Neural progenitor cell (in vitro differentiated cells): ENCODE data around the gene ZNF683. TPM values are rescaled to one million over a fixed set of nuclear protein-coding genes. Genes with fewer than 3 reads are reported as not detected.
"Not testable (repeated sequence)": the region's sequence is repeated elsewhere in the genome, so short reads cannot be mapped to it uniquely, and the experiment has no call there.

Experiments
- DNase-seq: peaks from one replicate; pipeline ENCODE4 v3.0.0-alpha.2; 2016; ENCODE audit warnings: low spot score
- H2AFZ ChIP-seq: fragments of 200-600 bp; sonication (generic); replicated peaks from 2 replicates; pipeline ENCODE4 v1.6.1; 2016; ENCODE audit warnings: antibody characterized with exemption
- H3F3A ChIP-seq: fragments of 200-600 bp; sonication (generic); 2 replicates; pipeline ENCODE4 v1.6.1; 2016; ENCODE audit warnings: antibody characterized with exemption, low read depth
- H3K27ac ChIP-seq: fragments of 200-600 bp; sonication (generic); 2 replicates; pipeline ENCODE4 v1.5.1; 2016; ENCODE audit warnings: mild to moderate bottlenecking
- H3K27me3 ChIP-seq: fragments of 200-600 bp; sonication (generic); 2 replicates; pipeline ENCODE4 v1.6.1; 2016; ENCODE audit warnings: mild to moderate bottlenecking, moderate library complexity
- H3K36me3 ChIP-seq: fragments of 200-600 bp; sonication (generic); 2 replicates; pipeline ENCODE4 v1.5.1; 2016
- H3K4me1 ChIP-seq: fragments of 200-600 bp; sonication (generic); 2 replicates; pipeline ENCODE4 v1.6.1; 2016; ENCODE audit warnings: mixed run types
- H3K4me2 ChIP-seq: fragments of 200-600 bp; sonication (generic); 2 replicates; pipeline ENCODE4 v1.6.1; 2016
- H3K4me3 ChIP-seq: fragments of 200-600 bp; sonication (generic); 2 replicates; pipeline ENCODE4 v1.5.1; 2016
- H3K79me2 ChIP-seq: fragments of 200-600 bp; sonication (generic); 2 replicates; pipeline ENCODE4 v1.6.1; 2016; ENCODE audit warnings: low read depth
- H3K9ac ChIP-seq: fragments of 200-600 bp; sonication (generic); 2 replicates; pipeline ENCODE4 v1.6.1; 2016
- H3K9me3 ChIP-seq: fragments of 200-600 bp; sonication (generic); 2 replicates; pipeline ENCODE4 v1.5.1; 2016; ENCODE audit warnings: low read depth
- H4K20me1 ChIP-seq: fragments of 200-600 bp; sonication (generic); 2 replicates; pipeline ENCODE4 v1.6.1; 2016; ENCODE audit warnings: low read depth
- H3K27ac Mint-ChIP-seq: 3 replicates; pipeline ENCODE4 v1.8.0; 2021; ENCODE audit warnings: mixed read lengths
- H3K27me3 Mint-ChIP-seq: 2 replicates; pipeline ENCODE4 v1.8.0; 2022; ENCODE audit warnings: low read depth, mild to moderate bottlenecking, inconsistent platforms, moderate library complexity, mixed read lengths; ENCODE audit not compliant: insufficient read depth
- H3K36me3 Mint-ChIP-seq: 3 replicates; pipeline ENCODE4 v1.8.0; 2021; ENCODE audit warnings: mixed read lengths
- H3K4me1 Mint-ChIP-seq: 3 replicates; pipeline ENCODE4 v1.8.0; 2021; ENCODE audit warnings: mixed read lengths
- H3K4me3 Mint-ChIP-seq: 3 replicates; pipeline ENCODE4 v1.8.0; 2021; ENCODE audit warnings: mild to moderate bottlenecking, moderate library complexity, mixed read lengths
- H3K9me3 Mint-ChIP-seq: 3 replicates; pipeline ENCODE4 v1.8.0; 2020; ENCODE audit warnings: mixed read lengths
- CTCF ChIP-seq: fragments of 200-600 bp; sonication (generic); IDR thresholded peaks from 2 replicates; pipeline ENCODE4 v1.5.1; 2017; ENCODE audit warnings: antibody characterized with exemption, mild to moderate bottlenecking
- EZH2 ChIP-seq: fragments of 200-600 bp; sonication (generic); IDR thresholded peaks from 2 replicates; pipeline ENCODE4 v1.6.1; 2017; ENCODE audit warnings: antibody characterized with exemption, mild to moderate bottlenecking, moderate library complexity
- EZH2phosphoT487 ChIP-seq: fragments of 200-600 bp; sonication (generic); IDR thresholded peaks from 2 replicates; pipeline ENCODE4 v1.6.1; 2017; ENCODE audit warnings: antibody characterized with exemption
- total RNA-seq: library from RNA; depleted of rRNA; stranded (reverse); fragments of >200 nt; gene quantifications from 2 replicates; pipeline ENCODE4 v1.2.3, GENCODE V29; 2015; ENCODE audit warnings: low replicate concordance

The ZNF683 gene
- total RNA-seq, 1 donor from 2014 or later = not detected

- Histone ChIP-seq H3K4me3 (no peak overlapping the region), H3K36me3 (no peaks in the 10 kb centered on the region), H3K79me2 (no peaks in the 10 kb centered on the region), H3K9ac (no peak overlapping the region), H3K4me1 (peaks cover 19% of the 10 kb centered on the region), H2AFZ (peak overlapping the region; percentile 18), H3K27me3 (no peaks in the 10 kb centered on the region), H3K9me3 (no peaks in the 10 kb centered on the region), H3K27ac (no peak overlapping the region), H3F3A (peaks cover 5% of the 10 kb centered on the region), H4K20me1 (no peaks in the 10 kb centered on the region), H3K4me2 (no peak overlapping the region)
- DNase-seq = no peak
- TF ChIP-seq EZH2phosphoT487 = no peak
- no peak for TF ChIP-seq CTCF
- no peak for TF ChIP-seq EZH2
- peaks cover 8% of the 10 kb centered on the region for H3K27me3 Mint-ChIP-seq
- H3K4me3 Mint-ChIP-seq = no peak overlapping the region
- H3K36me3 Mint-ChIP-seq = no peaks in the 10 kb centered on the region
- H3K9me3 Mint-ChIP-seq = no peaks in the 10 kb centered on the region
- peaks cover 45% of the 10 kb centered on the region for H3K4me1 Mint-ChIP-seq
- H3K27ac Mint-ChIP-seq = no peak overlapping the region
Observed at GRCh38 chr1:26389604-26390247, 17.2 kb upstream of the ZNF683 start.

DNA sequence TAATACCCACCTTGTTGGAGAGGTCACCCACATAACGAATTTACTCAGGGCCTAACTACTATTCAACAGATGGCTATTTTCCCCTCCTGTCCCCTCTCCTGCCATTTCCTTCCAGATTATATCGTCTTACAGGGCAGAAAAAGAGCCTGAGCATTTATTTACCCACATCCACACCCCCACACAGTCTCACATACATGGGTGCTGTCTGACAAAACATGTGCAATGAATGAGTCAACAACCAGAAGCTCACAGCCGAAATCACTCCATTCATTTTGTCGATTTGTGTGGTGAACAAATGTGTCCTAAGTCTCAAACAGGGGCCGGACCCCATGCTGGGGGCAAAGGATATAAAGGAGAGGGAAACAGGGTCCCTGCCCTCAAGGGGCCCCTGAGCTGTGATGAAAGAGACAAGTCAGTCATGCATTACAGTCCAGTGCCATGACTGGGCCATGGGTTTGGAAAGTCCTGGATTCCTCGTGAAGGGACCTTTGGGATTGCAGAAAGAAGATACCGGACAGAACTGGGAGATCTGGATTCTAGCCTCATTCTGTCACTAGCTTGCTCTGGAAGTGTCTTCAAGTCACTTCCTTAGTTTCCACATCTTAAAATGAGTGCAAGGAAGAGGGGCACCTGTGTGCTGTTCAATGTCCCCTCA, 16.4 kb upstream of the ZNF683 start:
- no peak for DNase-seq
- no peak overlapping the region for H3K4me2 ChIP-seq
- Mint-ChIP-seq H3K9me3 (no peaks in the 10 kb centered on the region), H3K4me1 (peaks cover 45% of the 10 kb centered on the region), H3K27me3 (peaks cover 8% of the 10 kb centered on the region), H3K36me3 (no peaks in the 10 kb centered on the region), H3K27ac (peak overlapping the region; percentile 70), H3K4me3 (peak overlapping the region; percentile 35)
- no peak overlapping the region for H3K4me3 ChIP-seq
- H3F3A ChIP-seq = peaks cover 5% of the 10 kb centered on the region
- H3K9me3 ChIP-seq = no peaks in the 10 kb centered on the region
- H3K79me2 ChIP-seq = no peaks in the 10 kb centered on the region
- H3K36me3 ChIP-seq = no peaks in the 10 kb centered on the region
- H4K20me1 ChIP-seq = no peaks in the 10 kb centered on the region
- TF ChIP-seq EZH2 = no peak
- TF ChIP-seq CTCF = no peak
- peak overlapping the region; percentile 18 for H2AFZ ChIP-seq
- H3K27me3 ChIP-seq = no peaks in the 10 kb centered on the region
- no peak overlapping the region for H3K27ac ChIP-seq
- no peak overlapping the region for H3K9ac ChIP-seq
- peaks cover 19% of the 10 kb centered on the region for H3K4me1 ChIP-seq

DNA sequence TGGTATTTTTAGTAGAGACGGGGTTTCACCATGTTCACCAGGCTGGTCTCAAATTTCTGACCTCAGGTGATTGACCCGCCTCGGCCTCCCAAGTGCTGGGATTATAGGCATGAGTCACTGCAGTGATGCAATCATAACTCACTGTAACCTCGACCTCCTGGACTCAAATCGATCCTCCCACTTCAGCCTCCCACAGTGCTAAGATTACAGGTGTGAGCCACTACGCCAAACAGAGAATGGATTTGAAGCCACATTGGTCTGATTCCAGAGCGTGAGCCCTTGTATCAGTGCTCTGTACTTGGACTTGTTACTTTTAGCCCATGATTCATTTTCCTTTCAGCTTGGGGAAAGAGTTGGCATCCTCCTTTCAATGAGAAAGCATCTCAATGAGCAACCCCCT, 14.9 kb upstream of the ZNF683 start:
- TF ChIP-seq EZH2phosphoT487 (no peak), EZH2 (no peak), CTCF (no peak)
- DNase-seq = no peak
- H3K4me1 Mint-ChIP-seq = peaks cover 33% of the 10 kb centered on the region
- H3K36me3 Mint-ChIP-seq = no peaks in the 10 kb centered on the region
- Histone ChIP-seq H3K9me3 (no peaks in the 10 kb centered on the region), H3F3A (peaks cover 5% of the 10 kb centered on the region), H3K79me2 (no peaks in the 10 kb centered on the region), H4K20me1 (no peaks in the 10 kb centered on the region), H2AFZ (no peak overlapping the region), H3K27ac (no peak overlapping the region), H3K4me1 (peaks cover 15% of the 10 kb centered on the region), H3K4me3 (no peak overlapping the region), H3K27me3 (no peaks in the 10 kb centered on the region), H3K36me3 (no peaks in the 10 kb centered on the region), H3K9ac (no peak overlapping the region), H3K4me2 (no peak overlapping the region)
- no peak overlapping the region for H3K27ac Mint-ChIP-seq
- no peak overlapping the region for H3K4me3 Mint-ChIP-seq
- peaks cover 6% of the 10 kb centered on the region for H3K27me3 Mint-ChIP-seq
- no peaks in the 10 kb centered on the region for H3K9me3 Mint-ChIP-seq

GRCh38 chr1:26385063-26385462, 12.5 kb upstream of the ZNF683 start:
- not testable (repeated sequence) for H3K27me3 Mint-ChIP-seq

More at GRCh38 chr1:26385063-26385462, 12.5 kb upstream of the ZNF683 start:
- not testable (repeated sequence) for DNase-seq, H3K4me3 ChIP-seq, H3K4me2 ChIP-seq, H4K20me1 ChIP-seq, H3K27ac Mint-ChIP-seq, H3K36me3 ChIP-seq, H3K4me3 Mint-ChIP-seq, H3K9me3 ChIP-seq, H3K4me1 ChIP-seq, H2AFZ ChIP-seq, H3K27ac ChIP-seq, H3K9me3 Mint-ChIP-seq, H3F3A ChIP-seq, H3K79me2 ChIP-seq, H3K9ac ChIP-seq, H3K36me3 Mint-ChIP-seq, H3K27me3 ChIP-seq
- H3K4me1 Mint-ChIP-seq = peaks cover 18% of the 10 kb centered on the region
